ENCODE results near the gene INF2.

DNA sequence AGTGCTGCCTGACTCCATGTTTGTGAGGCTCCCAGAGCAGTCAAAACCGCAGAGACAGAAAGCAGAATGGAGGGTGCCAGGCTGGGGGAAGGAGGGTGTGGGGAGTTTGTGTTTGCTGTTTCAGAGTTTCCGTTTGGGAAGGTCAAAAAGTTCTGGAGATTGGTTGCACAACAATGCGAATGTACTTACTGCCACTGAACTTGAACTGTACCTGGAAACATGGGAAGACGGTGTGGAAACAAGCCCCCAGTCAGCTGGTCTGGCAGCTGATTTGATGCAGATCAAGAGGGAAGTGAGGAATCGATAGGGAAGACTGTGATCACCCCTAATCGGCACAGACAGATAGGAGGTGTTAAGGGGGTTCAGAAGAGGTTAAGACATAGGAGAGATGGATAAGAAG, 35.3 kb upstream of the INF2 start:
- TF ChIP-seq GABPA (IDR thresholded peaks at IDR 0.05 in 1 of 2, conservative IDR thresholded peaks at IDR 0.05 in 1 of 2) (peak in 1 of 2 donors; percentile 64), YY1 (IDR thresholded peaks at IDR 0.05) (peak; percentile 83), RAD21 (IDR thresholded peaks at IDR 0.05) (peak; percentile 45 to 68), EGR1 (IDR thresholded peaks at IDR 0.05; ENCODE audit: low read depth in 2 of 2) (peak; percentile 84 to 91)
- TF ChIP-seq, protein P1, sequence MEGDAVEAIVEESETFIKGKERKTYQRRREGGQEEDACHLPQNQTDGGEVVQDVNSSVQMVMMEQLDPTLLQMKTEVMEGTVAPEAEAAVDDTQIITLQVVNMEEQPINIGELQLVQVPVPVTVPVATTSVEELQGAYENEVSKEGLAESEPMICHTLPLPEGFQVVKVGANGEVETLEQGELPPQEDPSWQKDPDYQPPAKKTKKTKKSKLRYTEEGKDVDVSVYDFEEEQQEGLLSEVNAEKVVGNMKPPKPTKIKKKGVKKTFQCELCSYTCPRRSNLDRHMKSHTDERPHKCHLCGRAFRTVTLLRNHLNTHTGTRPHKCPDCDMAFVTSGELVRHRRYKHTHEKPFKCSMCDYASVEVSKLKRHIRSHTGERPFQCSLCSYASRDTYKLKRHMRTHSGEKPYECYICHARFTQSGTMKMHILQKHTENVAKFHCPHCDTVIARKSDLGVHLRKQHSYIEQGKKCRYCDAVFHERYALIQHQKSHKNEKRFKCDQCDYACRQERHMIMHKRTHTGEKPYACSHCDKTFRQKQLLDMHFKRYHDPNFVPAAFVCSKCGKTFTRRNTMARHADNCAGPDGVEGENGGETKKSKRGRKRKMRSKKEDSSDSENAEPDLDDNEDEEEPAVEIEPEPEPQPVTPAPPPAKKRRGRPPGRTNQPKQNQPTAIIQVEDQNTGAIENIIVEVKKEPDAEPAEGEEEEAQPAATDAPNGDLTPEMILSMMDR (IDR thresholded peaks at IDR 0.05; ENCODE audit: low read depth, low read length, missing input control), result no peak
- TF ChIP-seq, protein P2, sequence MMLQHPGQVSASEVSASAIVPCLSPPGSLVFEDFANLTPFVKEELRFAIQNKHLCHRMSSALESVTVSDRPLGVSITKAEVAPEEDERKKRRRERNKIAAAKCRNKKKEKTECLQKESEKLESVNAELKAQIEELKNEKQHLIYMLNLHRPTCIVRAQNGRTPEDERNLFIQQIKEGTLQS (IDR thresholded peaks at IDR 0.05), result peak; percentile 94
- TF ChIP-seq, protein P3, sequence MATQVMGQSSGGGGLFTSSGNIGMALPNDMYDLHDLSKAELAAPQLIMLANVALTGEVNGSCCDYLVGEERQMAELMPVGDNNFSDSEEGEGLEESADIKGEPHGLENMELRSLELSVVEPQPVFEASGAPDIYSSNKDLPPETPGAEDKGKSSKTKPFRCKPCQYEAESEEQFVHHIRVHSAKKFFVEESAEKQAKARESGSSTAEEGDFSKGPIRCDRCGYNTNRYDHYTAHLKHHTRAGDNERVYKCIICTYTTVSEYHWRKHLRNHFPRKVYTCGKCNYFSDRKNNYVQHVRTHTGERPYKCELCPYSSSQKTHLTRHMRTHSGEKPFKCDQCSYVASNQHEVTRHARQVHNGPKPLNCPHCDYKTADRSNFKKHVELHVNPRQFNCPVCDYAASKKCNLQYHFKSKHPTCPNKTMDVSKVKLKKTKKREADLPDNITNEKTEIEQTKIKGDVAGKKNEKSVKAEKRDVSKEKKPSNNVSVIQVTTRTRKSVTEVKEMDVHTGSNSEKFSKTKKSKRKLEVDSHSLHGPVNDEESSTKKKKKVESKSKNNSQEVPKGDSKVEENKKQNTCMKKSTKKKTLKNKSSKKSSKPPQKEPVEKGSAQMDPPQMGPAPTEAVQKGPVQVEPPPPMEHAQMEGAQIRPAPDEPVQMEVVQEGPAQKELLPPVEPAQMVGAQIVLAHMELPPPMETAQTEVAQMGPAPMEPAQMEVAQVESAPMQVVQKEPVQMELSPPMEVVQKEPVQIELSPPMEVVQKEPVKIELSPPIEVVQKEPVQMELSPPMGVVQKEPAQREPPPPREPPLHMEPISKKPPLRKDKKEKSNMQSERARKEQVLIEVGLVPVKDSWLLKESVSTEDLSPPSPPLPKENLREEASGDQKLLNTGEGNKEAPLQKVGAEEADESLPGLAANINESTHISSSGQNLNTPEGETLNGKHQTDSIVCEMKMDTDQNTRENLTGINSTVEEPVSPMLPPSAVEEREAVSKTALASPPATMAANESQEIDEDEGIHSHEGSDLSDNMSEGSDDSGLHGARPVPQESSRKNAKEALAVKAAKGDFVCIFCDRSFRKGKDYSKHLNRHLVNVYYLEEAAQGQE (IDR thresholded peaks at IDR 0.05), result peak; percentile 50
- TF ChIP-seq, protein P4, sequence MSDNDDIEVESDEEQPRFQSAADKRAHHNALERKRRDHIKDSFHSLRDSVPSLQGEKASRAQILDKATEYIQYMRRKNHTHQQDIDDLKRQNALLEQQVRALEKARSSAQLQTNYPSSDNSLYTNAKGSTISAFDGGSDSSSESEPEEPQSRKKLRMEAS (IDR thresholded peaks at IDR 0.05), result peak; percentile 95
- TF ChIP-seq, protein P5, sequence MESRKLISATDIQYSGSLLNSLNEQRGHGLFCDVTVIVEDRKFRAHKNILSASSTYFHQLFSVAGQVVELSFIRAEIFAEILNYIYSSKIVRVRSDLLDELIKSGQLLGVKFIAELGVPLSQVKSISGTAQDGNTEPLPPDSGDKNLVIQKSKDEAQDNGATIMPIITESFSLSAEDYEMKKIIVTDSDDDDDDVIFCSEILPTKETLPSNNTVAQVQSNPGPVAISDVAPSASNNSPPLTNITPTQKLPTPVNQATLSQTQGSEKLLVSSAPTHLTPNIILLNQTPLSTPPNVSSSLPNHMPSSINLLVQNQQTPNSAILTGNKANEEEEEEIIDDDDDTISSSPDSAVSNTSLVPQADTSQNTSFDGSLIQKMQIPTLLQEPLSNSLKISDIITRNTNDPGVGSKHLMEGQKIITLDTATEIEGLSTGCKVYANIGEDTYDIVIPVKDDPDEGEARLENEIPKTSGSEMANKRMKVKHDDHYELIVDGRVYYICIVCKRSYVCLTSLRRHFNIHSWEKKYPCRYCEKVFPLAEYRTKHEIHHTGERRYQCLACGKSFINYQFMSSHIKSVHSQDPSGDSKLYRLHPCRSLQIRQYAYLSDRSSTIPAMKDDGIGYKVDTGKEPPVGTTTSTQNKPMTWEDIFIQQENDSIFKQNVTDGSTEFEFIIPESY (IDR thresholded peaks at IDR 0.05), result peak; percentile 92
